Measurements from ENCODE around the gene KPTN. TPM values are rescaled to one million over a fixed set of nuclear protein-coding genes. Genes with fewer than 3 reads are reported as not detected.
"Not testable (repeated sequence)": the region's sequence is repeated elsewhere in the genome, so short reads cannot be mapped to it uniquely, and the experiment has no call there.

The KPTN gene
- total and polyA plus RNA-seq, 2 experiments from 2014 or later: 3.1 to 9.6 TPM

GRCh38 chr19:47489072-47489914 lies 5.3 kb upstream of the KPTN start:
- WGBS, 2 experiments (ENCODE audit: low coverage in 1 of 2, low lambda C conversion rate in 2 of 2, missing lambda C conversion rate in 2 of 2): 73 to 75% methylated on average over 14 to 17 of the region's 17 CpGs
- in situ Hi-C loops (cut with MboI): no loop called here
- peak; percentile 52 for DNase-seq

GRCh38 chr19:47487551-47488515 lies 3.8 kb upstream of the KPTN start:
- H3K9me2 ChIP-seq (ENCODE audit: insufficient read depth): no peaks in the 10 kb centered on the region
- DNase-seq: no peak
- in situ Hi-C loops (cut with MboI): no loop called here
- TF ChIP-seq EZH2phosphoT487 (IDR thresholded peaks at IDR 0.05; ENCODE audit: insufficient read depth, low read depth): no peak
- TF ChIP-seq EZH2 (IDR thresholded peaks at IDR 0.05; ENCODE audit: insufficient read depth, poor library complexity, severe bottlenecking): no peak
- 90 to 92% methylated on average over 19 of the region's 19 CpGs for WGBS, 2 experiments (ENCODE audit: low coverage in 1 of 2, low lambda C conversion rate in 2 of 2, missing lambda C conversion rate in 2 of 2)
- H2AFZ ChIP-seq: no peak overlapping the region
- no peaks in the 10 kb centered on the region for H4K20me1 ChIP-seq (ENCODE audit: insufficient read depth)
- H3K79me2 ChIP-seq (ENCODE audit: insufficient read depth): no peaks in the 10 kb centered on the region
- H3K36me3 ChIP-seq (ENCODE audit: low read depth): peaks cover 6% of the 10 kb centered on the region; the same call in 1 of the 2 replicates
- peaks cover 3% of the 10 kb centered on the region; the same call in 1 of the 2 replicates for H3K4me1 ChIP-seq (ENCODE audit: insufficient read depth)
- no peak overlapping the region for H3K27ac ChIP-seq
- no peak overlapping the region for H3K9ac ChIP-seq
- 0 out of 2 replicates have a peak, but pooled peaks cover 7% of the 10 kb centered on the region for H3F3A ChIP-seq (ENCODE audit: insufficient read depth)
- H3K27me3 ChIP-seq (replicated peaks; ENCODE audit: insufficient read depth): no peaks in the 10 kb centered on the region
- H3K4me3 ChIP-seq: no peak overlapping the region
- no peaks in the 10 kb centered on the region for H3K9me3 ChIP-seq (ENCODE audit: low read depth)
- no peak overlapping the region for H3K4me2 ChIP-seq (ENCODE audit: unreplicated experiment)

More at GRCh38 chr19:47489072-47489914, 5.3 kb upstream of the KPTN start:
- H3K4me3 ChIP-seq: no peak overlapping the region
- no peak overlapping the region for H2AFZ ChIP-seq
- H3K9ac ChIP-seq: no peak overlapping the region
- H3K27ac ChIP-seq: no peak overlapping the region
- no peaks in the 10 kb centered on the region for H3K9me2 ChIP-seq (ENCODE audit: insufficient read depth)
- 0 out of 2 replicates have a peak, but pooled peaks cover 7% of the 10 kb centered on the region for H3F3A ChIP-seq (ENCODE audit: insufficient read depth)
- H3K27me3 ChIP-seq (replicated peaks; ENCODE audit: insufficient read depth): no peaks in the 10 kb centered on the region
- no peaks in the 10 kb centered on the region for H4K20me1 ChIP-seq (ENCODE audit: insufficient read depth)
- peaks cover 6% of the 10 kb centered on the region; the same call in 1 of the 2 replicates for H3K36me3 ChIP-seq (ENCODE audit: low read depth)
- H3K9me3 ChIP-seq (ENCODE audit: low read depth): no peaks in the 10 kb centered on the region
- H3K4me1 ChIP-seq (ENCODE audit: insufficient read depth): peaks cover 3% of the 10 kb centered on the region; the same call in 1 of the 2 replicates
- no peaks in the 10 kb centered on the region for H3K79me2 ChIP-seq (ENCODE audit: insufficient read depth)
- TF ChIP-seq EZH2 (IDR thresholded peaks at IDR 0.05; ENCODE audit: insufficient read depth, poor library complexity, severe bottlenecking) (no peak), EZH2phosphoT487 (IDR thresholded peaks at IDR 0.05; ENCODE audit: insufficient read depth, low read depth) (no peak)
- H3K4me2 ChIP-seq (ENCODE audit: unreplicated experiment): no peak overlapping the region

DNA sequence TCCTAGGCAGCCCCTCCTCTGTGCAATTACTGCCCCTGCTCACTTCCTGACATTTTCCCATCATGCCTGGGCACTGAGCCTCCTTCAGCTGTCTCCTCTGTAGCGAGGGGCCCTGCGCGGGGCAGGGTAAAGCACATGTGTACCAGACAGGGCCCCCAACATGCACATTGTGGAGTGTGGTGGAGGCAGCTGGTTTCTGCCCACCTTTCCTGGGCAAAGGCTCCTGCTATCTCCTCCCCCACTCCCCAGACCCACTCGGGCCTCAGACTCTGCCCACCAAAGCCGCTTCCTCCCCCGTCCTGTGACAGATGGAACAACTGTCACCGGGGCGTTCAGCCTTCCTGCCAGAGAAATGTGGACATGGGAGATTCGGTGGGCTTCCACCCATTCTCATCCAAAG lies 2.9 kb upstream of the KPTN start:
- Histone ChIP-seq H3K4me1 (ENCODE audit: insufficient read depth) (peaks cover 3% of the 10 kb centered on the region; the same call in 1 of the 2 replicates), H2AFZ (no peak overlapping the region), H3K27ac (no peak overlapping the region), H4K20me1 (ENCODE audit: insufficient read depth) (no peaks in the 10 kb centered on the region), H3K9me2 (ENCODE audit: insufficient read depth) (no peaks in the 10 kb centered on the region), H3F3A (ENCODE audit: insufficient read depth) (0 out of 2 replicates have a peak, but pooled peaks cover 7% of the 10 kb centered on the region), H3K27me3 (replicated peaks; ENCODE audit: insufficient read depth) (no peaks in the 10 kb centered on the region), H3K79me2 (ENCODE audit: insufficient read depth) (no peaks in the 10 kb centered on the region), H3K36me3 (ENCODE audit: low read depth) (peaks cover 6% of the 10 kb centered on the region; the same call in 1 of the 2 replicates), H3K9ac (no peak overlapping the region), H3K4me3 (no peak overlapping the region), H3K9me3 (ENCODE audit: low read depth) (no peaks in the 10 kb centered on the region), H3K4me2 (ENCODE audit: unreplicated experiment) (no peak overlapping the region)
- in situ Hi-C loops (cut with MboI): no loop called here
- no peak for DNase-seq
- TF ChIP-seq EZH2phosphoT487 (IDR thresholded peaks at IDR 0.05; ENCODE audit: insufficient read depth, low read depth): no peak
- TF ChIP-seq EZH2 (IDR thresholded peaks at IDR 0.05; ENCODE audit: insufficient read depth, poor library complexity, severe bottlenecking): no peak
- 68 to 74% methylated on average over 8 to 9 of the region's 9 CpGs for WGBS, 2 experiments (ENCODE audit: low coverage in 1 of 2, low lambda C conversion rate in 2 of 2, missing lambda C conversion rate in 2 of 2)

- H3K9me3 ChIP-seq (ENCODE audit: low read depth); H4K20me1 ChIP-seq (ENCODE audit: insufficient read depth); H3K4me1 ChIP-seq (ENCODE audit: insufficient read depth); H3F3A ChIP-seq (ENCODE audit: insufficient read depth); in situ Hi-C loops (cut with MboI); H3K36me3 ChIP-seq (ENCODE audit: low read depth); DNase-seq; H3K9ac ChIP-seq; H3K9me2 ChIP-seq (ENCODE audit: insufficient read depth); H3K4me3 ChIP-seq; H3K4me2 ChIP-seq (ENCODE audit: unreplicated experiment); H3K27ac ChIP-seq; H3K79me2 ChIP-seq (ENCODE audit: insufficient read depth); H3K27me3 ChIP-seq (replicated peaks; ENCODE audit: insufficient read depth); H2AFZ ChIP-seq: not testable (repeated sequence)
- 89 to 92% methylated on average over 13 of the region's 13 CpGs for WGBS, 2 experiments (ENCODE audit: low coverage in 1 of 2, low lambda C conversion rate in 2 of 2, missing lambda C conversion rate in 2 of 2)
These were observed 2.2 kb upstream of the KPTN start for GRCh38 chr19:47486220-47486619.
